Prostate gland (tissue), 2 donors: ENCODE data around the gene RBM33.

Experiments
- CTCF ChIP-seq, 4 experiments: fragments of 200-600 bp in 2 of 4; fragments of 450-650 bp in 2 of 4; sonication (generic) in 2 of 4; IDR thresholded peaks; 1 replicate in 3 of 4; 2 replicates in 1 of 4; pipeline ENCODE4 v1.5.1; 2016 to 2019; ENCODE audit warnings: antibody characterized with exemption in 4 of 4, mild to moderate bottlenecking in 2 of 4, moderate library complexity in 2 of 4
- POLR2AphosphoS5 ChIP-seq: sonication (generic); formaldehyde crosslinking; IDR thresholded peaks from one replicate; pipeline ENCODE4 v1.6.1; 2017; ENCODE audit warnings: antibody characterized with exemption

DNA sequence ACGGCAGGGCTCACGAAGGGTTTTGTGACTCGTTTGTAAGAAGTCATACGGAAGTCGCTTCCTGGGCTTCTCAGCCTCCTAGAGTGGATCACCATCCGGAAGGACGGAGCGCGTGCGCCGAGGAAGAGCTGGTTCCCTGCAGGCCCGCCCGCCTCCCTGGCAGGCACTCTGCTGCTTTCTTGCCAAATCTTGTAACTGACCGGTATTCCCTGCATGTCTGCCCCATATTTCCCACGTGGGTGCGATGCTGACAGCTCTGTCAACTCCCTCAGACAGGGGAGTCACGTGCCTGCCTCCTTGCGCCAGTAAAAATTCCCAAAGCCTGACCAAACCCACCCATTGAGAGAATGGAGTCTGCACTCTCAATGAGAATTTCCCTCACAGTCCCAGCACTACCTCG lies 155.1 kb downstream of the RBM33 start:
- TF ChIP-seq CTCF (IDR thresholded peaks at IDR 0.05) (no peak), POLR2AphosphoS5 (peak; percentile 69)
